HG03159 (cell line): ENCODE measurements around the gene PAM.
A peak's percentile ranks its signal among the peaks of the same experiment; 100 is the strongest.

Source experiments
- ATAC-seq: cut with Tn5 transposase; IDR thresholded peaks from one replicate; pipeline ENCODE4 v1.9.1; 2021; ENCODE audit warnings: mild to moderate bottlenecking, moderate library complexity; ENCODE audit not compliant: unreplicated experiment

Gene PAM

DNA sequence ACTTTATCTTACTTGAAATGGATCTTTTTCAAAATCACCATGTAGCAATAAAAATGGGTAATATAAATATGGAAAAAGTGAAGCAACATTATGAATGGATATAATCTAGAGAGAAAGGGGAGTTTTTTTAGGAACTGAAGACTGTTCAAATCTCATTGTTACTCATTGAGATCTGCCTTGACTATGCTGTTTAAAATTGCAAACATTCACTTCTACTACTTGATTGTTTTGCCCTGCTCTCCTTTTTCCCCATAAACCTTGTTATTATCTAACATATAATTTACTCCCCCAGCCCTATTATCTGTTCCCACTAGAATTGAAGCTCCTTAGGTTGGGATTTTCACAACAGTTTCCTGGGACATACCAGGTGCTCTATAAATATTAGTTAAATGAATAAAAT lies 22.0 kb downstream of the PAM start:
- ATAC-seq = no peak

DNA sequence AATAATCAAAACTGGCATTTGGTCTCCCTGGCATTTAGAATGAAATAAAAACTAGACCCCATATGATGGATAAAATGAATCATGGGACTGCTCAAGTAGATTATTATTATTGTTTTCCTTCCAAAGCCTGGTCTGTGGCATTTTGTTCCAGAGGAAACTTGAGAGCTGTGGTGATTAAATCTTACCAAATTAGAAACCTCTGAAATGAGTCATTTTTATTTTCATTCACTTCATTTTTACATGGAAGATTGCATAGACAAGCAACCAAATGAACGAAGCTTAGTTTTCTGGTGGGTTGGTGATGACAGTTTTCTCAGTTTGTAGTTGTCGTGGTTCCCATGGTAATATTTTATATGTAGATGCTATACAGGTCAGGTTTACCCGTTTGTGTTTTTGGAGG lies 23.4 kb downstream of the PAM start:
- peak; percentile 51 for ATAC-seq

DNA sequence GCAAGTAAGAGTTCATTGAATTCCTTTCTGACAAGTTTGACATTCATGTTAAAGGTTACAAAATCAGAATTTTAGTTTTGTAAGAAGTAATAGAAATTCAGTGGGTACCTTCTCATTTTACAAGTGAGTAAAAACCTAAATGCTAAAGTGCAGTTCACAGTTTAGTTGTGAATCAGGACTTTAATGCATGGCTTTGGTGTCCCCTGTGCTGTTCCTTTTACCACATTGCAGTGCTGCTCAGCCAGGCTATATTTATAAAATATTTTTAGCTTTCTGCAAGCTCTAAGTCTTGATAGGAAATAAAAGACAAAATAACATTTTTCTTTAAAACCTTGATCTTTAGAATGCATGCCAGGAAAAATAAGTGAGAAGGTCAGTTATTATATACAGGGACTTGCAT lies 26.3 kb downstream of the PAM start:
- ATAC-seq = no peak

DNA sequence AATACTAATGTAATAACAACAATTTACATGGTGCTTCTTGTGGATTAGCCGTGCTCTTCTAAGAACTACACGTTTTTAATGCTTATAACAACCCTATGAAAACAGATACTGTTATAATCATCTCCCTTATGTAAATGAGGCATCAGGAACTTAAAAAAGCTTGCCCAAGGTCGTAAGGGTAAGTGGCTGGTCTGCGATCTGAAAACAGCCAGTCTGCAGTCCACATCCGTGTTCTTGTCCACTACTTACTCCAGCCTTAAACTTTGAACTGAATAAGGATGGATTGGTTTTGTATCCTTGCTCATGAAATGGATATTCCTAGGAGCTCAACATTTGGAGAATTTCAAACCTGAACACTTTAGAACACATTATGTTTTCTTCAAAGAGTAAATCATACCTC lies 26.7 kb downstream of the PAM start:
- no peak for ATAC-seq

DNA sequence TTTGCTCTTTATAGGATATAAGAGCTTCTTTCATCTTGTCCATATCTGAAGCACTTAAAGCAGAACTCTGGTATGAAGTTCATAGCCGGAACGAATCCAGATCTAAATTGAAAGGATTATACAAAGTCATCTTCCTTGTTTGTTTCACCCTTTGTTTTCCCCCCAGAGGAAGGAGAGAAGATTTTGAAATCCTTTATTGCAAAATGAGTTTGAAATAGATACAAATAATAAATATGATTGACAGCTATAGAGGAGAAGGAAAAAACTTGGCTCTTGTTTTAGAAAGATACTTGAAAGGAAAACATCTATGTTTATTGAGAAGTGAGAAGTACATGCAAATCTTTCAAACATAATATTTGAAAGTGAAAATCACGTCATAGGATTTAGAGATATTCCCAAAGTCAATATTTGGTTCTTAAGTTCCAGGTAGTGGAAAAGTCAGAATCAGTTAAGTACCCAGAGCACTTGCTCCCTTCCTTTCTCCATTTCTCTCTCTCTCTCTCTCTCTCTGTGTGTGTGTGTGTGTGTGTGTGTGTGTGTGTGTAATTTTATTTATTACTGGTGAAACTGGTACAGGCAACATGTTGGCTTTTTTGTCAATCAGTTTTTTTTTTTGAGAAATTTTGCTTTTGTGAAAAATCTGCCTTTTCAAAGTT lies 27.2 kb downstream of the PAM start:
- ATAC-seq = no peak

DNA sequence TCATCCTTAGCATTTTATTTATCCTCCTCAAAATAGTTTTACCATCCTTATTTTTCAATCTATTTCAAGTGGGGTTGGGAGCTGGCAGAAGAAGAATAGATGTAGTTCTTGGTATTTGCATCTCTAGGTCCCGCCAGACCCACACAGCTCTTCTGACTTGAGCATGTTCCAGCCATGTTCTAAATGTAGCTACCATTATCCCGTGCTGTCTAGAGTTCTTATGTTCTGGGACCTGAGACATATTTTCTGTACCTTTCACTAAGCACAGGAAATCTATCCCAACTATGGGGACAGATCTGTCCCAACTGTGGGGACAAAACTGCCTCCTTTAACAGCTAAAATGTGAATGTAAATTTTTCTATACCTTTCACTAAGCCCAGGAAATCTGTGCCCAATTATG lies 32.0 kb downstream of the PAM start:
- no peak for ATAC-seq

DNA sequence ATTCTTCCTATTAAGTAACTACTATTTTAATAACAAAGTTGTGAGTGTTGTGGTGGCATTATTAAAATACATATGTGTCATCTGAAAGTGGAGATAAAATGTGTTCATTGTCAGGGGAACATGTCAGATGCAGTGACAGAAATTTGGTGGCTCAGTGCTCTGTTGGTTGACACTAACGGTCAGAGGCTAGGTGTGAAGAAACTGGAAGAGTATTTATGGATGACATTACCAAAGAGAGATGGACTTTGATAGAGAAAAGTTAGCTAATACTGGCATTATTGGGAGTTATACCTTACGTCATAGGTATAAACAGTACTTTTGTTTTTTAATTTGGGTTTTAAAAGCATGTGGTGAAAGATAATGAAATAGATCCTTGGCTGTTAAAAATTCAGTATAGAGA lies 33.7 kb downstream of the PAM start:
- ATAC-seq = no peak

DNA sequence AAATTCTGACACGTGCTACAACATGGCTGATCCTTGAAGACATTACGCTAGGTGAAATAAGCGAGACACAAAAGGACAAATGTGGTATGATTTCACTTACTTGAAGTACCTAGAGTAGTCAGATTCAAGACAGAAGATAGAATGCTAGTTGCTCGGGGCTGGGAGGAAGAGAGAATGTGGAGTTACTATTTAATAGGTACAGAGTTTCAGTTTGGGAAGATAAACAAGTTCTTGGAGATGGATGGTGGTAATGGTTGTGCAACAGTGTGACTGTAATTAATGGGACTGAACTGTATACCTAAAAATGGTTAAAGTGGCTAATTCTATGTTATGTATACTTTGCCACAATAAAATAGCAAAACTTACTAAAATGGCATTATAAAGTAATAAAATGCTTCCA lies 34.4 kb downstream of the PAM start:
- ATAC-seq = no peak

DNA sequence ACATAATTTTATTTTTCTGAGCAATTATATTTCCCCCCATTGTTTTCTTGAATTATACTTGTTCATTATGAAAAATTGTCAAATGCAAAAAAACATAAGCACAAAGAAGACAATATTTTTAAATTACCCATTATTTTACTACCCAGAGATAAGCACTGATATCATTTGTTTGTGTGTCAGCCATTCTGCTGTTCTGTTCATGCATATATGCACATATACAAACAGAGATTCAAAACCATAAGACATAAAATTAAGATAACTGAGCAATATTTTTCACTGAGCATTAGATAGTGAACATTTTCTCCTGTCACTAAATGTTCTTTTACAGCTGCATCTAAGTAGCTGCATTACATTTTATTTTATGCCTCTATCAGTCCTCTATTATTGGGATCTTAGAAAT lies 35.6 kb downstream of the PAM start:
- ATAC-seq = no peak

DNA sequence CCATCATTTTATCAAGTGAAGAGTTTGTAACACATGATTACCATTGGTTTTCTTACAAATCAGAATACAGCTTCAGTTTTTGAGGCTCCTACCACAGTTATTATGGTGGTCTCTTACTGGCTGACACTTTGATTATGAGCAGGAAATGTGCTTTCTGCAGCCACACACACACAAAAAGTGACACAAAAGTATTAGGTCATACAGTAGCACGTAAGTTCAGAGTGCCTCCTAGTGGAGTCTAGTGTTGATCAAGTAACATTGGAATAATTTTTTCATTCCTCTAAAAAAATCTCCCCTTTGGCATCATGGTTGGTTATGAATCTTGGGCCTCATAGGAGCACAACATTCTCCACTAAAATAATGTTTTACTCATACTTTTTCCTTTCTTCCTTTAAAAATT lies 37.6 kb downstream of the PAM start:
- no peak for ATAC-seq

DNA sequence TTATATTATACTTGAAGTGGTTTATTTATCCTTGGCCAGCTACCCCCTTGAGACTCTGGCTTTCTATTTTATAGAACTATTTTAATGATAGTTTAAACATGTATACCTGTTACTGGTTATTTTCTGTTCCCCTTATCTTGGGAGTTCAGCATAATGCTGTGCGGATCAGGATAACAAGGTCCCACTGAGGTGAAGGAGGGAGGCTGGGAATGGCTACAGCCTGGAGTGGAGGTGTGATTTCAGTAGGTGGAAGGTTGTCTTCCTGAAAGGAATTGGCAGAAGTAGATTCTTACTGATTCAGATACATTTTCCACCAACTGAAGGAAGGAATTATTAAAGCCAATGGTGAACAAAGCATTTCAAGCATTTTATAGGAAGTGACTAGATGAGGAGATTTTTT lies 38.9 kb downstream of the PAM start:
- ATAC-seq = no peak

DNA sequence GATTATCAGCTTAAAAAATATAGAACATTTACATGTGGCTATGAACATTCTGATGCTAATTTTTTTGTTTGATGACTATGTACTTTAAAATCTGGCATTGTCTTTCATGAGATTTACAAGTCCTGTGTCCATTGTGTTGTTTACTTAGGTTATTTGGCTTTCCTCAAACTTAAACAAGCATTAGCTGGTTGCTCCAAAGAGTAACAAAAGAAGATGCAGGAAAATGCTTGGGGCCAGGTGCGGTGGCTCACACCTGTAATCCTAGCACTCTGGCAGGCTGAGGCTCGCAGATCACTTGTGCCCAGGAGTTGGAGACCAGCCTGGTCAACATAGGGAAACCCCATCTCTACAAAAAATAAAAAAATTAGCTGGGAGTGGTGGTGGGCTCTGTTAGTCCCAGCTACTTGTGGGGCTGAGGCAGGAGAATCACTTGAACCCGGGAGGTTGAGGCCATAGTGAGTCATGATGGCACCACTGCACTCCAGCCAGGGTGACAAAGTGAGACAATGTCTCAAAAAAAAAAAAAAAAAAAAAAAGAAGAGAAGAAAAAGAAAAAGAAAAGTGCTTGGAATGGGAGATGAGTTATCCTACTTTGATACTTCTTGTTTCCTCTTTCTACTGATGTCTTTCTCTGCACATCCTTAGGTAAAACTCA lies 39.7 kb downstream of the PAM start:
- ATAC-seq = no peak

DNA sequence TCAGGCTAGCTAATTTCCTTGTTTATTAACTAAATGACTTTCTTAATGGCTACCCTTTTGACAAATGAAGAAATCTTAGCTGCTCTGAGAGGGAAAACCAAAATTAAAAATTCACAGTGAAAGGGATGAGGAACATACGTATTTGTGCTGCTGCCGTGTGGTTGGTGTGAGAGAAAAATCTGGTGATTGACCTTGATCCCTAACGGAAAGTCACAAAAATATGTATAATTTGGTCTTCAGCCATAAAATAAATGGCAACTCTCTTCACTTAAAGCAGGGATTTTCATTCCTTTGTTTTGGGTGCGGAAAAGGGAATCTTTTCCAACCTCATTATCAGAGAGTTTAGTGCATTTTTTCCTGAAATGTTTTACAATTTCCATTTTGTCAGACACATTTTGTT lies 40.4 kb downstream of the PAM start:
- no peak for ATAC-seq

DNA sequence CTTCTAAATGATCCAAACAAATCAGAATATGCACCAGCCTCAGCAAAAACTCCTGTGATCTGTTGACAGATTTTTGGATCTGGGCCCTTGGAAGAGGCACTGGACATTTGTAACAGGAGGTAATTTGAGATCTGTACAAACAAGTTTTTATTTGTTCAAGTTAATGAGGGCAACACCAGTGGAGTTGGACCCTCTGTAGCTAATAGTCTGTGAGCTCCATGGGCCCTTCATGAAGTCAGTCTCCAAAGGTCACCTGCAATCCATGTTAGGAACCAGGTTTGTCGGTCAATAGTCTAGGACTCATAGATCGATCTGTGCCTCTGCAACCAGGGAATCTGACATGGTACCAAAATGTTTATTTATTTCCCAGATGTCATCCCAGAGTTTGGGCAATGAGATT lies 40.9 kb downstream of the PAM start:
- no peak for ATAC-seq

DNA sequence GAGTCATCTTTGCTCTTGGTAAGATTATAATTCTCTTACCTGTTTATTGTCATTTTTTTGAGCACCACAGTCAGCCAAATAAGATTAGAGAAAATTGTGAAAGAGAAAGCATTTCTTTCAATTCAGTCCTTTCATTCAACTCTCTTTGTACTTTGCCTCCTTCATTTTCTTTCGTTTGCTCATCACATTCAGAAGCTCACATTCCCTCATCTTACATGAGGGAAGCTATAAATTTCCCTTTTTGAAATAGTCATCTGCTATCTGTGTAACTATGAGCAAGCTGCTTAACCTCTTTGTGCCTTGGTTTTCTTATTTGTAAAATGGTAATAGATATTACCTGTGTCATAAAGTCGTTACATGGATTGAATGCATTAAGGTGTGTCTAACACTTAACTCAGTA lies 41.4 kb downstream of the PAM start:
- no peak for ATAC-seq

DNA sequence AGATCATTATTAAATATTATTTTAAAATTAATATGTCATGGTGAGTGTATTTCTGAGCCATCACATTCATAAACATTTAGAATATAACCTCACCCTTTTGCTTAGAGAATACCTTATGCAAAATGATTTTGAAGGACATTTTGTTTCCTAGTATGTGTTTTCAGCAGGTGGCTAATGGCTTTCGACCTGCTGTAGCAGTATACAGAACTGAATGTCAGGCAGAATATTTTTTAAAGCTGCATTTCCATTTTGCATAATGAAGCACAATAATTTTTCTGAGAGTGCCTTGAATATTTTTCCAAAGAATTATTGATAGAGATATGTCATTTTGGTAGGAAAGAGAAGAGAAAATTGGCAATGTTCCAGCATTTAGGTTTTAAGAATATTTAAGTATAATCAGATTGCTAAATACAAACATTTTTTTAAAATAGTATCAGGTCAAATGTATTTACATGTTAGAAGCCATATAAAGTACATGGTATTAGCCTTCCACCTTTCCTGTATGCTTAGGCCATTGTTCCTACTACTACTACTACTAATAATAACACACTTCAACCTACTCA lies 42.3 kb downstream of the PAM start:
- ATAC-seq = no peak

DNA sequence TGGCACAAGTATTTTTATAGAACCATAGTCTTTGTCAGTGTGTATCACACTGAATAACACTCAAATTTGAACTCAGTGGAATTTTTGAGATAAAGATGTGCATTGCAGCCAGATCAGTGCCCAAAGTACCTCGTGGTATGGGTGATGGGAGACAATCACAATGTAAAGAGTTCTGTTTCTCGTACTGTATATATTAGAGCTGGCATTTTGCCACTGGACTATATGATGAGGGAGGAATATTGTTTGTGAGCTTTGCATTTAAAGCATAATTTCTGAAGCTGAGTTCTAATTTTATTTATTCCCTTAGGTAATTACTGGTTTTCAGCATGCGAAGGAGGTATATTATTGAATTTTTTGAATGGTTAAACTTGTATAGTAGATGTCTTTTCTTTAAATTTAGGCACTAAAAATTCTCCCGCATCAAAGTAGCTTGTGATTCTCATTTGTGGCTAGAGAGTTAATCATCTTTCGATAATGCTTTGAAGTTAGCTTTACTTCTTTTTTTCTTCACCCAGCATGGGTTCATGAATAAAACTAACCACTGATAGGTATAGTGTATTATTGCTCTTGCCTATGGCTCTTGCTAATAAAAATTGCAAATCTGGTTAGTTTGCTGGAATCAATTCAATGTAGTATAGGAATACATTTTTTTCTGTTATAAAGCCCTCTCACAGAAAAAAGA lies 43.1 kb downstream of the PAM start:
- ATAC-seq = no peak

DNA sequence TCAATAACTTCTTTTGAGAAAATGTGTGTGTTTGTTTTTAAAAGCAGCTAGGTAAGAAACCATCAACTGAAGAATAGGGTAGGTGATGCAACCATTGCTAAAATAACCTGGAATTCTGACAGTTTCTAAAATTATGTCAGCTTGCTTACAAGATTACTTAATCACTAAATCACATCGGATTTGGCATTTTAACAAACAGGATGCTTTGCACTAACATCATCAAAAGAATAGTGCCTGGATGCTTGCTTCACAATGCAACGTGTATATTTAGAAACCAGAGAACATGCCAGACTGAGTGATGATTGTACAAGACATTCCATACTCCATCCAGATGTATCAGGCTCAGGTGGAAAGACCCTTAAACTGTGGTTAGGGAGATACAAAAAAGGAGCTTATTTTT lies 43.9 kb downstream of the PAM start:
- ATAC-seq = no peak

DNA sequence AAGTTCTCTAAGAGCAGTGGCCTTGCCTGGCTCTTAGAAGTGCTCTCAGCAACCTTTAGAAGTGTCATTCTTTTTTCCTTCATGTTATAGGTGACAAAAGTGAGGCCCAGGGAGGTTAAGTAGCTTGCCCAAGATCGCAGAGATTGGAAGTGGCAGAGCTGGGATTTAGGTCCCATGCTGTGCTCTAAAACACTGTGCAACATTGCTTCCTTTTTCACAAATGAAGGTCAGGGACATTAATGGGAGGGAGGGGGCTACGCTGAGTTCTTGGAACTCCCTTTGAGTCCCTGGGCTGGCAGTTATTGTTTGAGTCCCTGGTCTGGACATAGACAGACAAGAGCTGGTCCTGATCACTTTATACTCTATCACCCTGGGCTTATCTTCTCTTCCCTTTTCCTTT lies 45.3 kb downstream of the PAM start:
- no peak for ATAC-seq

DNA sequence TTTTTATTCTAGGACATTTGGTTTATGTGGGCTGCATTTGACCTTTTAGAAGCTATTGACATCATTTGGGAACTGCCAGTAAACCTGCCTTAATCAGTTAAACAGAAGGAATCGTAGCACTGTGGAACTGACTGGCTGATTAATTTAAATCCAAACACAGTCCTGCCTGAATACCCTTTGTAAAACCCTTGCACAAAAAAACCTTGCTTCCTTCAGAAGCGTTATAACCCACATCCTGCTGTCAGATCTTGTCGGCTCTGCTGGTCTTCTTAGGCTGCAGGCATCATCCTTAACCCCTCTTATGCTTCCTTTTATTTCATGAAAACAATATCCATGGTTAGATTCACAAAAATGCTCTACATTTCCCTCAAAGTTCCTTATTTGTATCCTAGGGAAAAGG lies 46.3 kb downstream of the PAM start:
- no peak for ATAC-seq

DNA sequence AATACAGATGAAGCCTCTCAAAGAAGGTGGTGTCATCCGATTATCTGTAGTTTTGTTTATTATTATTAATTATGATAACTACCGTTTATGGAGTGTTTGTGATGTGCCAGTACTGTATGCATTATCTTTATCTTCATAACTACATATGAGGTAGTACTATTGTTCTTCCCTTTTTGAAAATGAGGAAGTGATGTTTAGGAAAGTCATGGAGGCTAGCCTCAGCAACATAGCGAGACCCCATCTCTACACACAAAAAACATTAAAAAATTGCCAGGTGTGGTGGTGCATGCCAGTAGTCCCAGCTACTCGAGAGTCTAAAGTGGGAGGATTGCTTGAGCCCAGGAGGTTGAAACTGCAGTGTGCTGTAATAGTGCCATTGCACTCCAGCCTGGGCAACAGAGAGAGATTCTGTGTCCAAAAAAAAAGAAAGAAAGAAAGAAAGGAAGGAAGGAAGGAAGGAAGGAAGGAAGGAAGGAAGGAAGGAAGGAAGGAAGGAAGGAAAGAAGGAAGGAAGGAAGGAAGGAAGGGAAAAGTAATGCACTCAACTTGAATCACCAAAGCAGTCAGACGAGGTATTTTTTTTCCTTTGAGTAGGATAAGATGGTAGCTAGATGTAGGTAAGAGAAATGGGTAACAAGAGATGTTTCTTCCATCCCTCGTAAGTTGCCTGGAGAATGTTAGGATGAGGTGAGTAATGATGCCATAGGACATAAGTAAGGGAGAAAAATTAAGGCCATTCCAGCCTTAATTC lies 47.8 kb downstream of the PAM start:
- no peak for ATAC-seq
